GM12878 (cell line): Measurements from ENCODE around the gene CADM2.

Experiments used
- CTCF ChIP-seq, 3 experiments: IDR thresholded peaks in 2 of 3; conservative IDR thresholded peaks in 1 of 3; 2 replicates each; pipeline ENCODE4 v1.5.1; 2011; ENCODE audit warnings: low read depth in 3 of 3, low read length in 3 of 3, mild to moderate bottlenecking in 3 of 3, control low read depth in 2 of 3, moderate library complexity in 2 of 3, inconsistent platforms in 1 of 3, mixed read lengths in 1 of 3; ENCODE audit not compliant: control insufficient read depth in 2 of 3, insufficient read depth in 1 of 3; ENCODE audit errors: extremely low read depth in 1 of 3
- JUND ChIP-seq: IDR thresholded peaks from 2 replicates; pipeline ENCODE4 v1.6.1; 2012; ENCODE audit warnings: low read depth, mild to moderate bottlenecking, low read length, improper control_type of control experiment, moderate library complexity
- KDM1A ChIP-seq: fragments of 200-600 bp; sonication (generic); IDR thresholded peaks from 2 replicates; pipeline ENCODE4 v1.6.1; 2016; ENCODE audit warnings: borderline replicate concordance
- NRF1 ChIP-seq: conservative IDR thresholded peaks from 2 replicates; pipeline ENCODE4 v1.6.1; 2011; ENCODE audit warnings: mild to moderate bottlenecking, low read depth, low read length, improper control_type of control experiment
- POLR2A ChIP-seq: IDR thresholded peaks from 2 replicates; pipeline ENCODE4 v1.6.1; 2011; ENCODE audit warnings: low read depth, mild to moderate bottlenecking, low read length
- USF2 ChIP-seq: IDR thresholded peaks from 2 replicates; pipeline ENCODE4 v1.6.1; 2011; ENCODE audit warnings: low read depth, low read length, improper control_type of control experiment, borderline replicate concordance
- ZNF274 ChIP-seq: IDR thresholded peaks from one replicate; pipeline ENCODE4 v1.8.0; 2011; ENCODE audit not compliant: insufficient read length, insufficient read depth

- no peak for TF ChIP-seq USF2
- no peak for TF ChIP-seq JUND
- TF ChIP-seq NRF1, result no peak
- no peak for TF ChIP-seq CTCF (IDR thresholded peaks at IDR 0.05 in 2 of 3, conservative IDR thresholded peaks at IDR 0.05 in 1 of 3; ENCODE audit: control insufficient read depth in 2 of 3, extremely low read depth in 1 of 3, insufficient read depth in 1 of 3, low read depth in 3 of 3, low read length in 3 of 3)
- no peak for TF ChIP-seq KDM1A
- no peak for TF ChIP-seq ZNF274
- TF ChIP-seq POLR2A, result no peak
These were observed 468.7 kb downstream of the CADM2 start for GRCh38 chr3:85427467-85427866.
